Ishikawa (cell line): ENCODE data around the gene PTK6.

Experiments used
- CEBPB ChIP-seq: IDR thresholded peaks from 2 replicates; pipeline ENCODE4 v1.6.1; 2012
- CREB1 ChIP-seq: IDR thresholded peaks from 2 replicates; pipeline ENCODE4 v1.6.1; 2012; ENCODE audit warnings: low read depth
- EGR1 ChIP-seq: IDR thresholded peaks from 2 replicates; pipeline ENCODE4 v1.6.1; 2012
- EP300 ChIP-seq: IDR thresholded peaks from 2 replicates; pipeline ENCODE4 v1.6.1; 2012; ENCODE audit warnings: borderline replicate concordance
- FOXM1 ChIP-seq: IDR thresholded peaks from 2 replicates; pipeline ENCODE4 v1.6.1; 2012; ENCODE audit warnings: low read depth, borderline replicate concordance
- MAX ChIP-seq: IDR thresholded peaks from 2 replicates; pipeline ENCODE4 v1.6.1; 2012
- RAD21 ChIP-seq: IDR thresholded peaks from 2 replicates; pipeline ENCODE4 v1.6.1; 2012; ENCODE audit warnings: low read depth
- REST ChIP-seq: IDR thresholded peaks from 2 replicates; pipeline ENCODE4 v1.6.1; 2012; ENCODE audit warnings: low read depth, mild to moderate bottlenecking
- TAF1 ChIP-seq: IDR thresholded peaks from 2 replicates; pipeline ENCODE4 v1.6.1; 2012; ENCODE audit warnings: low read depth, mild to moderate bottlenecking
- TCF12 ChIP-seq: IDR thresholded peaks from 2 replicates; pipeline ENCODE4 v1.6.1; 2012; ENCODE audit warnings: low read depth
- TEAD4 ChIP-seq: IDR thresholded peaks from 2 replicates; pipeline ENCODE4 v1.6.1; 2012
- USF1 ChIP-seq: IDR thresholded peaks from 2 replicates; pipeline ENCODE4 v1.6.1; 2012
- YY1 ChIP-seq: IDR thresholded peaks from 2 replicates; pipeline ENCODE4 v1.6.1; 2012; ENCODE audit warnings: low read depth
- ZBTB7A ChIP-seq: IDR thresholded peaks from 2 replicates; pipeline ENCODE4 v1.6.1; 2012; ENCODE audit warnings: low read depth

- TF ChIP-seq MAX (no peak), YY1 (no peak), TAF1 (no peak), REST (no peak), RAD21 (no peak), EP300 (no peak), FOXM1 (no peak), EGR1 (no peak), ZBTB7A (no peak; the same call in 1 of the 2 replicates), CEBPB (no peak), TCF12 (no peak), USF1 (no peak), TEAD4 (no peak), CREB1 (no peak)
Observed at GRCh38 chr20:63497138-63497945, 39.8 kb downstream of the PTK6 start.
